SK-N-SH treated with all-trans-retinoic acid at 6 μM for 48 hours (cell line): ENCODE results near the gene GRIA4.

ENCODE experiments used
- ATAC-seq: fragments of 200-7000 bp; cut with Tn5 transposase; 3 replicates; pipeline ENCODE4 v1.9.1; 2020; ENCODE audit warnings: mild to moderate bottlenecking, moderate library complexity
- ARNTL ChIP-seq: fragments of 450-650 bp; formaldehyde crosslinking; IDR thresholded peaks from 2 replicates; pipeline ENCODE4 v1.5.0; 2020; ENCODE audit warnings: low read depth, mild to moderate bottlenecking, moderate library complexity, borderline replicate concordance
- BACH2 ChIP-seq: fragments of 250-450 bp; sonication (Bioruptor Pico); IDR thresholded peaks from 2 replicates; pipeline ENCODE4 v1.9.0; 2021; ENCODE audit warnings: mild to moderate bottlenecking, borderline replicate concordance
- CSDC2 ChIP-seq: fragments of 250-450 bp; sonication (Bioruptor Pico); IDR thresholded peaks from 2 replicates; pipeline ENCODE4 v1.5.0; 2020; ENCODE audit warnings: mild to moderate bottlenecking, moderate library complexity
- ESRRG ChIP-seq: fragments of 250-450 bp; sonication (Bioruptor Pico); IDR thresholded peaks from 2 replicates; pipeline ENCODE4 v1.6.1; 2021; ENCODE audit warnings: mild to moderate bottlenecking
- GLIS3 ChIP-seq: fragments of 250-450 bp; sonication (Bioruptor Pico); IDR thresholded peaks from 2 replicates; pipeline ENCODE4 v1.5.0; 2020; ENCODE audit warnings: mild to moderate bottlenecking, moderate library complexity
- ISL1 ChIP-seq: fragments of 250-450 bp; sonication (Bioruptor Pico); IDR thresholded peaks from 2 replicates; pipeline ENCODE4 v2.1.2; 2022; ENCODE audit warnings: mild to moderate bottlenecking, moderate library complexity
- OSR1 ChIP-seq: fragments of 250-450 bp; sonication (Bioruptor Pico); IDR thresholded peaks from 2 replicates; pipeline ENCODE4 v1.8.0; 2022; ENCODE audit warnings: moderate library complexity, mild to moderate bottlenecking, inconsistent platforms
- PPARA ChIP-seq: fragments of 250-450 bp; sonication (Bioruptor Pico); IDR thresholded peaks from 2 replicates; pipeline ENCODE4 v1.5.0; 2020; ENCODE audit warnings: mild to moderate bottlenecking, borderline replicate concordance
- RARB ChIP-seq: fragments of 250-450 bp; sonication (Bioruptor Pico); IDR thresholded peaks from 2 replicates; pipeline ENCODE4 v1.8.0; 2021; ENCODE audit warnings: mild to moderate bottlenecking, moderate library complexity
- SNAI2 ChIP-seq: fragments of 250-450 bp; sonication (Bioruptor Pico); IDR thresholded peaks from 2 replicates; pipeline ENCODE4 v1.5.0; 2020; ENCODE audit warnings: mild to moderate bottlenecking, moderate library complexity
- TCF4 ChIP-seq: fragments of 250-450 bp; sonication (Bioruptor Pico); IDR thresholded peaks from 2 replicates; pipeline ENCODE4 v1.8.0; 2021; ENCODE audit warnings: mild to moderate bottlenecking, moderate library complexity, borderline replicate concordance
- TOX ChIP-seq: fragments of 250-450 bp; sonication (Bioruptor Pico); IDR thresholded peaks from 2 replicates; pipeline ENCODE4 v1.8.0; 2021; ENCODE audit warnings: mild to moderate bottlenecking, moderate library complexity, borderline replicate concordance
- ZC3H10 ChIP-seq: fragments of 250-450 bp; sonication (Bioruptor Pico); IDR thresholded peaks from 2 replicates; pipeline ENCODE4 v1.5.1; 2021; ENCODE audit warnings: mild to moderate bottlenecking, moderate library complexity
- ZFP3 ChIP-seq: fragments of 250-450 bp; sonication (Bioruptor Pico); IDR thresholded peaks from 2 replicates; pipeline ENCODE4 v1.5.0; 2020; ENCODE audit warnings: mild to moderate bottlenecking, moderate library complexity
- ZNF70 ChIP-seq: fragments of 450-650 bp; formaldehyde crosslinking; IDR thresholded peaks from 2 replicates; pipeline ENCODE4 v1.5.0; 2020; ENCODE audit warnings: mild to moderate bottlenecking, moderate library complexity
- ZNF8 ChIP-seq: fragments of 450-650 bp; formaldehyde crosslinking; IDR thresholded peaks from 2 replicates; pipeline ENCODE4 v1.5.0; 2020; ENCODE audit warnings: mild to moderate bottlenecking, moderate library complexity
- TF ChIP-seq, protein P1 (sequence below): fragments of 250-450 bp; sonication (Bioruptor Pico); IDR thresholded peaks from 2 replicates; pipeline ENCODE4 v1.8.0; 2020; ENCODE audit warnings: mild to moderate bottlenecking, moderate library complexity, borderline replicate concordance
- TF ChIP-seq, protein P2 (sequence below): fragments of 250-450 bp; sonication (Bioruptor Pico); IDR thresholded peaks from 2 replicates; pipeline ENCODE4 v1.5.1; 2021; ENCODE audit warnings: mild to moderate bottlenecking, moderate library complexity
- TF ChIP-seq, protein P3 (sequence below): fragments of 250-450 bp; sonication (Bioruptor Pico); IDR thresholded peaks from 2 replicates; pipeline ENCODE4 v1.8.0; 2021; ENCODE audit warnings: low read depth, mild to moderate bottlenecking, moderate library complexity, borderline replicate concordance
- TF ChIP-seq, protein P4 (sequence below): fragments of 250-450 bp; sonication (Bioruptor Pico); IDR thresholded peaks from 2 replicates; pipeline ENCODE4 v1.5.1; 2020; ENCODE audit warnings: low read depth, mild to moderate bottlenecking, moderate library complexity

GRIA4 gene

DNA sequence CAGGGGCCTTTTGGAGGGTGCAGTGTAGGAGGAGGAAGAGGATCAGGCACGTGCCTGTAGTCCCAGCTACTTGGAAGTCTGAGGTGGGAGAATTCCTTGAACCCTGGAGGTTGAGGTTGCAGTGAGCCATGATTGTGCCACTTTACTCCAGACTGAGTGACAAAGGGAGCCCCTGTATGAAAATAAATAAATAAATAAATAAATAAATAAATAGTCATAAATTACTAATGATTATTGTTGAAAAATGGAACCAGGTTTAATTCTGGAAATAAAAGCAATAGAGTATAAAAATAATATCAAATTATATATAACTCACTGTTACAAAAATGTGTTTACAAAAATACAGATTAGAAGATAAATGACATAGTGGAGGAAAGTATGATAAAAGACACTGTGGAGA is 37.9 kb downstream of the GRIA4 start:
- TF ChIP-seq CSDC2: no peak
- TF ChIP-seq, all 23 proteins: peak for 0
- no peak for ATAC-seq

DNA sequence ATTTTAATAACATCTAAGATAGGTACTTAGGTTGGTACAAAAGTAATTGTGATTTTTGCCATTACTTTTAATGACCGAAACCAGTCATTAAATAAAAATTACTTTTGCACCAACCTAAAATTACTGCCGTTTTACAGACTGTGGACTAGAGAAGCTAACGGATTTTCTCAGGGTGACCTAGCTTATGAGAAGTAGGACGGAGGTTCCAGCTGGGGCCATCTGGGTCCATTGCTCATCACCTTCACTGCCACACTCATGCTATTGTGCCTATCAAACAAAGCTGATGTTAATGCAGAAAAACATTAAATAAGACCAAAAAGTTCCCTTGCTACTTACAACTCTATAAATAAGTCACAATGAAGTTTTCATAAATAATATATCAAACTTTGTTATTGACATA is 38.9 kb downstream of the GRIA4 start:
- no peak for TF ChIP-seq RARB (CRISPR knock-in tag)
- no peak for TF ChIP-seq ZC3H10 (CRISPR knock-in tag)
- no peak for TF ChIP-seq CSDC2
- no peak for TF ChIP-seq TCF4
- no peak for TF ChIP-seq ZNF8 (CRISPR knock-in tag)
- TF ChIP-seq, protein P1, sequence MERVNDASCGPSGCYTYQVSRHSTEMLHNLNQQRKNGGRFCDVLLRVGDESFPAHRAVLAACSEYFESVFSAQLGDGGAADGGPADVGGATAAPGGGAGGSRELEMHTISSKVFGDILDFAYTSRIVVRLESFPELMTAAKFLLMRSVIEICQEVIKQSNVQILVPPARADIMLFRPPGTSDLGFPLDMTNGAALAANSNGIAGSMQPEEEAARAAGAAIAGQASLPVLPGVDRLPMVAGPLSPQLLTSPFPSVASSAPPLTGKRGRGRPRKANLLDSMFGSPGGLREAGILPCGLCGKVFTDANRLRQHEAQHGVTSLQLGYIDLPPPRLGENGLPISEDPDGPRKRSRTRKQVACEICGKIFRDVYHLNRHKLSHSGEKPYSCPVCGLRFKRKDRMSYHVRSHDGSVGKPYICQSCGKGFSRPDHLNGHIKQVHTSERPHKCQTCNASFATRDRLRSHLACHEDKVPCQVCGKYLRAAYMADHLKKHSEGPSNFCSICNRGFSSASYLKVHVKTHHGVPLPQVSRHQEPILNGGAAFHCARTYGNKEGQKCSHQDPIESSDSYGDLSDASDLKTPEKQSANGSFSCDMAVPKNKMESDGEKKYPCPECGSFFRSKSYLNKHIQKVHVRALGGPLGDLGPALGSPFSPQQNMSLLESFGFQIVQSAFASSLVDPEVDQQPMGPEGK (CRISPR knock-in tag): no peak
- no peak for TF ChIP-seq GLIS3 (CRISPR knock-in tag)
- no peak for TF ChIP-seq ISL1 (CRISPR knock-in tag)
- no peak for TF ChIP-seq BACH2 (CRISPR knock-in tag)
- no peak for TF ChIP-seq PPARA (CRISPR knock-in tag)
- TF ChIP-seq ZFP3 (CRISPR knock-in tag): no peak
- TF ChIP-seq, protein P2, sequence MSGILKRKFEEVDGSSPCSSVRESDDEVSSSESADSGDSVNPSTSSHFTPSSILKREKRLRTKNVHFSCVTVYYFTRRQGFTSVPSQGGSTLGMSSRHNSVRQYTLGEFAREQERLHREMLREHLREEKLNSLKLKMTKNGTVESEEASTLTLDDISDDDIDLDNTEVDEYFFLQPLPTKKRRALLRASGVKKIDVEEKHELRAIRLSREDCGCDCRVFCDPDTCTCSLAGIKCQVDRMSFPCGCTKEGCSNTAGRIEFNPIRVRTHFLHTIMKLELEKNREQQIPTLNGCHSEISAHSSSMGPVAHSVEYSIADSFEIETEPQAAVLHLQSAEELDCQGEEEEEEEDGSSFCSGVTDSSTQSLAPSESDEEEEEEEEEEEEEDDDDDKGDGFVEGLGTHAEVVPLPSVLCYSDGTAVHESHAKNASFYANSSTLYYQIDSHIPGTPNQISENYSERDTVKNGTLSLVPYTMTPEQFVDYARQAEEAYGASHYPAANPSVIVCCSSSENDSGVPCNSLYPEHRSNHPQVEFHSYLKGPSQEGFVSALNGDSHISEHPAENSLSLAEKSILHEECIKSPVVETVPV (CRISPR knock-in tag): no peak
- no peak for ATAC-seq

DNA sequence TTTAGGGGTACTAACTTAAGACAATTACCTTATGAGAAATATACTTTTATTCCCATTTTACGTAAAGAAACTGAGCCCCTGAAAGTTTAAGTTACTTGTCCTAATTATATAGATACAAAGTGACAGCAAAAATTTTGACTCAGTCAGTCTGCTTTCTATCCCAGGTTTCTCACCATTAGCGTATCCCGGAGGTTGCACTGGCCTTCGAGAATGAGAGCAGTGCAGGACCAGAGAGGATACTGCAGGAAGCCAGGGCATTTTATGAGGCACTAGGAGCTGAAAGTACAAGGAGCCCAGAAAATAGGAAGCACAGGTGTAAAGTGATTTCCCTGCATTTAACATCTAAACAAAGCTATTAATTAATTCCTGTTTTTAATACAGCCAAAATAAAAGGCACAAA is 55.4 kb downstream of the GRIA4 start:
- TF ChIP-seq ZC3H10 (CRISPR knock-in tag) (no peak), SNAI2 (CRISPR knock-in tag) (no peak), OSR1 (no peak), ZNF70 (CRISPR knock-in tag) (no peak), ZFP3 (CRISPR knock-in tag) (no peak), GLIS3 (CRISPR knock-in tag) (no peak)
- TF ChIP-seq, protein P1 (CRISPR knock-in tag): no peak
- TF ChIP-seq, protein P3, sequence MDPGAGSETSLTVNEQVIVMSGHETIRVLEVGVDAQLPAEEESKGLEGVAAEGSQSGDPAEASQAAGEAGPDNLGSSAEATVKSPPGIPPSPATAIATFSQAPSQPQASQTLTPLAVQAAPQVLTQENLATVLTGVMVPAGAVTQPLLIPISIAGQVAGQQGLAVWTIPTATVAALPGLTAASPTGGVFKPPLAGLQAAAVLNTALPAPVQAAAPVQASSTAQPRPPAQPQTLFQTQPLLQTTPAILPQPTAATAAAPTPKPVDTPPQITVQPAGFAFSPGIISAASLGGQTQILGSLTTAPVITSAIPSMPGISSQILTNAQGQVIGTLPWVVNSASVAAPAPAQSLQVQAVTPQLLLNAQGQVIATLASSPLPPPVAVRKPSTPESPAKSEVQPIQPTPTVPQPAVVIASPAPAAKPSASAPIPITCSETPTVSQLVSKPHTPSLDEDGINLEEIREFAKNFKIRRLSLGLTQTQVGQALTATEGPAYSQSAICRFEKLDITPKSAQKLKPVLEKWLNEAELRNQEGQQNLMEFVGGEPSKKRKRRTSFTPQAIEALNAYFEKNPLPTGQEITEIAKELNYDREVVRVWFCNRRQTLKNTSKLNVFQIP (CRISPR knock-in tag): no peak
- ATAC-seq: no peak

DNA sequence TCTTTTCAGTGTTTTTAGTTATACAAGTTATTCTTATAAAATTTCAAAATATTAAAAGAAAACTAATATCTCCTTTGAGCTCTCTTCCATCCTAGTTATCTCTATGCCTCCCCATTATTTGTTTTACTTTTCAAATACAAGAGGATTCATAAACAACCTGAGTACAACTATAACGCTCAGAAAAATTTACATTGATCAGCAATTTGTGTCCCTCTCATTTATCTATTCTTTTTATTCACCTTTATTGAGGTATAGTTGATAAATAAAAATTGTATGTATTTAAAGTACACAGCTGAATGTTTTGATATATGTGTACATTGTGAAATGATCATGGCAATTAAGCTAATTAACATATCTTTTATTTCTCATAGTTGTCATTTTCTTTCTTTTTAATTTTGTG is 57.6 kb downstream of the GRIA4 start:
- no peak for ATAC-seq
- TF ChIP-seq, protein P3 (CRISPR knock-in tag): no peak
- no peak for TF ChIP-seq BACH2 (CRISPR knock-in tag)
- TF ChIP-seq ARNTL (CRISPR knock-in tag): no peak
- TF ChIP-seq RARB (CRISPR knock-in tag): no peak
- no peak for TF ChIP-seq GLIS3 (CRISPR knock-in tag)
- TF ChIP-seq TOX: no peak
- TF ChIP-seq, protein P2 (CRISPR knock-in tag): no peak
- TF ChIP-seq ESRRG (CRISPR knock-in tag): no peak
- TF ChIP-seq ZC3H10 (CRISPR knock-in tag): no peak
- no peak for TF ChIP-seq TCF4
- no peak for TF ChIP-seq OSR1
- TF ChIP-seq SNAI2 (CRISPR knock-in tag): no peak
- TF ChIP-seq ZNF70 (CRISPR knock-in tag): no peak
- TF ChIP-seq, protein P4, sequence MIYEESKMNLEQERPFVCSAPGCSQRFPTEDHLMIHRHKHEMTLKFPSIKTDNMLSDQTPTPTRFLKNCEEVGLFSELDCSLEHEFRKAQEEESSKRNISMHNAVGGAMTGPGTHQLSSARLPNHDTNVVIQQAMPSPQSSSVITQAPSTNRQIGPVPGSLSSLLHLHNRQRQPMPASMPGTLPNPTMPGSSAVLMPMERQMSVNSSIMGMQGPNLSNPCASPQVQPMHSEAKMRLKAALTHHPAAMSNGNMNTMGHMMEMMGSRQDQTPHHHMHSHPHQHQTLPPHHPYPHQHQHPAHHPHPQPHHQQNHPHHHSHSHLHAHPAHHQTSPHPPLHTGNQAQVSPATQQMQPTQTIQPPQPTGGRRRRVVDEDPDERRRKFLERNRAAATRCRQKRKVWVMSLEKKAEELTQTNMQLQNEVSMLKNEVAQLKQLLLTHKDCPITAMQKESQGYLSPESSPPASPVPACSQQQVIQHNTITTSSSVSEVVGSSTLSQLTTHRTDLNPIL (CRISPR knock-in tag): no peak
